ENCODE measurements around the gene SSR1. TPM values are rescaled to one million over a fixed set of nuclear protein-coding genes. Genes with fewer than 3 reads are reported as not detected.

Gene SSR1
- total and polyA plus RNA-seq, 2 of the 13 experiments (the other 11 are each of a cell fraction or from before 2014, with no cell fraction given), result 203 to 243 TPM

DNA sequence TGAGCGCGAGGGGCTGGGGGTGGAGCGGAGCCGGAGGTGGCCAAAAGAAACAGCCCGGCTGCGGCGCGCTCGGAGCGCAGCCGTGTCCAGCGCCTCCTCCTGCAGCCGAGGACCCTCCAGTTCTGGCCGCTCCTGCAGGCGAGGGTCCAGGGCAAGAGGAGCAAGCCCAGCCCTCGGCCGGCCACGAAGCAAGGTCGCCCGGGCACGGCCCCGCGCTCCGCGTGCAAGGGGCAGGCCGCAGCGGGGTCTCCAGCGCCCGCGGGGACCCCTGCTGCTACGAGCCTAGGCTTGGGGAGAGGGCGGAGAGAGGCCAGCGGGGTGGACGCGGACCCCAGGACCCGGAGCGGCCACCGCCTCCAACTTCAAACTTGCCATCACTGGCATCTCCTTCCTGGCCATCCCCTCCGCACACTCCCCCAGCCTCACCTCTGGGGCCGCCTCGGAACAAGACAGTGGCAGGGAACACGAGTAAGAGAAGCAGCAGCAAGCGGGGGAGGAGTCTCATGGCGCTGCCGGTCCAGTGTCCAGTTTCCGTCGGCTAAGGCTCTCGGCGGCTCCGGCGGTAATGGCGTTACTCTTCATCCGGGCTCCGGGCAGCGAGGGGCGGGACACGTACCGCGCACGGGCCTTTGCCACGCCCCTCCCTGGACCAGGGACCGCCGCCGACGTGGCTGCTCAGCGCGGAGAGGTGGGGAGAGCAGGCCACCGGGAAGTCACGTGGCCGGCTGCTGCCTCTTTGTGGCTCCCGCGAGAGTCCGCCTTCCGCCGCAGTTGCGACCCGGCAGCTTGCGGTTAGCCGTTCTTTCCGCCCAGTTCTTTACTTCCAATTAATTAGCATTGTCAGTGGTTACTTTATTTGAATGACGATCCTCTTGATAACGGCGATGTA lies at the start of gene SSR1 (continued):
- TF ChIP-seq, protein P1, sequence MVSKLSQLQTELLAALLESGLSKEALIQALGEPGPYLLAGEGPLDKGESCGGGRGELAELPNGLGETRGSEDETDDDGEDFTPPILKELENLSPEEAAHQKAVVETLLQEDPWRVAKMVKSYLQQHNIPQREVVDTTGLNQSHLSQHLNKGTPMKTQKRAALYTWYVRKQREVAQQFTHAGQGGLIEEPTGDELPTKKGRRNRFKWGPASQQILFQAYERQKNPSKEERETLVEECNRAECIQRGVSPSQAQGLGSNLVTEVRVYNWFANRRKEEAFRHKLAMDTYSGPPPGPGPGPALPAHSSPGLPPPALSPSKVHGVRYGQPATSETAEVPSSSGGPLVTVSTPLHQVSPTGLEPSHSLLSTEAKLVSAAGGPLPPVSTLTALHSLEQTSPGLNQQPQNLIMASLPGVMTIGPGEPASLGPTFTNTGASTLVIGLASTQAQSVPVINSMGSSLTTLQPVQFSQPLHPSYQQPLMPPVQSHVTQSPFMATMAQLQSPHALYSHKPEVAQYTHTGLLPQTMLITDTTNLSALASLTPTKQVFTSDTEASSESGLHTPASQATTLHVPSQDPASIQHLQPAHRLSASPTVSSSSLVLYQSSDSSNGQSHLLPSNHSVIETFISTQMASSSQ (IDR thresholded peaks at IDR 0.05; ENCODE audit: low read depth), result no peak
- TF ChIP-seq, protein P1 (CRISPR knock-in tag; IDR thresholded peaks at IDR 0.05; ENCODE audit: borderline replicate concordance), result peak; percentile 77; the same call in 1 of the 2 replicates
- TF ChIP-seq, protein P2, sequence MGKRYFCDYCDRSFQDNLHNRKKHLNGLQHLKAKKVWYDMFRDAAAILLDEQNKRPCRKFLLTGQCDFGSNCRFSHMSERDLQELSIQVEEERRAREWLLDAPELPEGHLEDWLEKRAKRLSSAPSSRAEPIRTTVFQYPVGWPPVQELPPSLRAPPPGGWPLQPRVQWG (CRISPR knock-in tag; IDR thresholded peaks at IDR 0.05; ENCODE audit: borderline replicate concordance, low read depth), result no peak
- TF ChIP-seq NFIC (IDR thresholded peaks at IDR 0.05; ENCODE audit: low read length) (no peak; the same call in 1 of the 2 replicates), REL (CRISPR knock-in tag; conservative IDR thresholded peaks at IDR 0.05) (no peak; the same call in 1 of the 2 replicates), MEF2D (CRISPR knock-in tag; IDR thresholded peaks at IDR 0.05) (peak; percentile 67; the same call in 1 of the 2 replicates), ZBTB1 (CRISPR knock-in tag; IDR thresholded peaks at IDR 0.05; ENCODE audit: borderline replicate concordance) (no peak), NAIF1 (CRISPR knock-in tag; IDR thresholded peaks at IDR 0.05; ENCODE audit: borderline replicate concordance) (peak; percentile 96), ZFX (CRISPR knock-in tag; IDR thresholded peaks at IDR 0.05; ENCODE audit: low read depth) (peak; percentile 86), ZNF431 (CRISPR knock-in tag; IDR thresholded peaks at IDR 0.05; ENCODE audit: borderline replicate concordance, low read depth) (no peak; the same call in 1 of the 2 replicates), TMF1 (CRISPR knock-in tag; IDR thresholded peaks at IDR 0.05; ENCODE audit: low read depth) (peak; percentile 77; the same call in 1 of the 2 replicates), TEAD2 (CRISPR knock-in tag; IDR thresholded peaks at IDR 0.05) (no peak), SOX6 (IDR thresholded peaks at IDR 0.05) (no peak), SOX6 (CRISPR knock-in tag; IDR thresholded peaks at IDR 0.05) (peak; percentile 74; the same call in 1 of the 2 replicates), ZNF121 (CRISPR knock-in tag; IDR thresholded peaks at IDR 0.05) (peak; percentile 59), JUNB (CRISPR knock-in tag; IDR thresholded peaks at IDR 0.05; ENCODE audit: borderline replicate concordance) (no peak), SNAPC2 (CRISPR knock-in tag; IDR thresholded peaks at IDR 0.05) (peak; percentile 76), ZNF124 (CRISPR knock-in tag; IDR thresholded peaks at IDR 0.05) (no peak; the same call in 1 of the 2 replicates), ZFP36L2 (CRISPR knock-in tag; IDR thresholded peaks at IDR 0.05) (no peak)
- TF ChIP-seq, protein P3, sequence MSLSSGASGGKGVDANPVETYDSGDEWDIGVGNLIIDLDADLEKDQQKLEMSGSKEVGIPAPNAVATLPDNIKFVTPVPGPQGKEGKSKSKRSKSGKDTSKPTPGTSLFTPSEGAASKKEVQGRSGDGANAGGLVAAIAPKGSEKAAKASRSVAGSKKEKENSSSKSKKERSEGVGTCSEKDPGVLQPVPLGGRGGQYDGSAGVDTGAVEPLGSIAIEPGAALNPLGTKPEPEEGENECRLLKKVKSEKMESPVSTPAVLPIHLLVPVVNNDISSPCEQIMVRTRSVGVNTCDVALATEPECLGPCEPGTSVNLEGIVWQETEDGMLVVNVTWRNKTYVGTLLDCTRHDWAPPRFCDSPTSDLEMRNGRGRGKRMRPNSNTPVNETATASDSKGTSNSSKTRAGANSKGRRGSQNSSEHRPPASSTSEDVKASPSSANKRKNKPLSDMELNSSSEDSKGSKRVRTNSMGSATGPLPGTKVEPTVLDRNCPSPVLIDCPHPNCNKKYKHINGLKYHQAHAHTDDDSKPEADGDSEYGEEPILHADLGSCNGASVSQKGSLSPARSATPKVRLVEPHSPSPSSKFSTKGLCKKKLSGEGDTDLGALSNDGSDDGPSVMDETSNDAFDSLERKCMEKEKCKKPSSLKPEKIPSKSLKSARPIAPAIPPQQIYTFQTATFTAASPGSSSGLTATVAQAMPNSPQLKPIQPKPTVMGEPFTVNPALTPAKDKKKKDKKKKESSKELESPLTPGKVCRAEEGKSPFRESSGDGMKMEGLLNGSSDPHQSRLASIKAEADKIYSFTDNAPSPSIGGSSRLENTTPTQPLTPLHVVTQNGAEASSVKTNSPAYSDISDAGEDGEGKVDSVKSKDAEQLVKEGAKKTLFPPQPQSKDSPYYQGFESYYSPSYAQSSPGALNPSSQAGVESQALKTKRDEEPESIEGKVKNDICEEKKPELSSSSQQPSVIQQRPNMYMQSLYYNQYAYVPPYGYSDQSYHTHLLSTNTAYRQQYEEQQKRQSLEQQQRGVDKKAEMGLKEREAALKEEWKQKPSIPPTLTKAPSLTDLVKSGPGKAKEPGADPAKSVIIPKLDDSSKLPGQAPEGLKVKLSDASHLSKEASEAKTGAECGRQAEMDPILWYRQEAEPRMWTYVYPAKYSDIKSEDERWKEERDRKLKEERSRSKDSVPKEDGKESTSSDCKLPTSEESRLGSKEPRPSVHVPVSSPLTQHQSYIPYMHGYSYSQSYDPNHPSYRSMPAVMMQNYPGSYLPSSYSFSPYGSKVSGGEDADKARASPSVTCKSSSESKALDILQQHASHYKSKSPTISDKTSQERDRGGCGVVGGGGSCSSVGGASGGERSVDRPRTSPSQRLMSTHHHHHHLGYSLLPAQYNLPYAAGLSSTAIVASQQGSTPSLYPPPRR (CRISPR knock-in tag; IDR thresholded peaks at IDR 0.05; ENCODE audit: borderline replicate concordance), result peak; percentile 4; the same call in 1 of the 2 replicates
